K562 (cell line): ENCODE measurements around the gene LGALS8. TPM values are rescaled to one million over a fixed set of nuclear protein-coding genes. Genes with fewer than 3 reads are reported as not detected.

Experiments used
- ATAC-seq: fragments of 200-7000 bp; cut with Tn5 transposase; 3 replicates; pipeline ENCODE4 v1.9.1; 2020; ENCODE audit warnings: moderate library complexity
- BruUV-seq: library from RNA; stranded (reverse); fragments of 400-500 nt; replicated peaks from 2 replicates; lab custom pipeline; 2021; lab: Mats Ljungman, UMichigan
- CTCF ChIA-PET: fragments of 300-600 bp; formaldehyde crosslinking; extraction: SDS; loops from one replicate; lab custom pipeline; 2021; ENCODE audit warnings: low intra/inter-chr PET ratio; lab: Yijun Ruan, JAX
- POLR2A ChIA-PET: fragments of 300-600, 350-650 bp; sonication (Branson Sonifier 250); formaldehyde crosslinking; extraction: SDS; loops from one replicate; lab custom pipeline; 2021; ENCODE audit warnings: antibody characterized with exemption, inconsistent platforms; lab: Yijun Ruan, JAX
- DNase-seq, 4 experiments: peaks; one replicate each; pipeline versions ENCODE4 v3.0.0 to v3.0.0-alpha.2; 2011 to 2018; ENCODE audit warnings: low spot score in 3 of 4, mixed read lengths in 3 of 4; ENCODE audit errors: extremely low read depth in 1 of 4
- FAIRE-seq: peaks from 2 replicates; lab custom pipeline; 2011; peaks lifted over from hg19 to GRCh38; lab: Jason Lieb, UNC
- H2AFZ ChIP-seq: 2 replicates; pipeline ENCODE4 v1.6.0; 2011; ENCODE audit warnings: low read depth, low read length, control low read depth, inconsistent platforms
- H3K27ac ChIP-seq: fragments of 200-600 bp; 3 replicates; pipeline ENCODE4 v1.8.0; 2011; ENCODE audit warnings: low read depth, mild to moderate bottlenecking, control low read depth, inconsistent platforms, low read length, moderate library complexity, mixed read lengths; ENCODE audit errors: extremely low read depth
- H3K27me3 ChIP-seq, 2 experiments: fragments of 300-600 bp in 1 of 2; 2 replicates in 1 of 2; 3 replicates in 1 of 2; pipeline versions ENCODE4 v1.6.0 to v1.8.0; 2011; ENCODE audit warnings: inconsistent platforms in 2 of 2, low read length in 2 of 2, mild to moderate bottlenecking in 1 of 2, mixed read lengths in 1 of 2, moderate library complexity in 1 of 2; ENCODE audit not compliant: control insufficient read depth in 2 of 2, insufficient read depth in 2 of 2
- H3K36me3 ChIP-seq: fragments of 300-600 bp; 3 replicates; pipeline ENCODE4 v1.8.0; 2011; ENCODE audit warnings: mild to moderate bottlenecking, low read length, inconsistent platforms; ENCODE audit not compliant: control insufficient read depth, insufficient read depth
- H3K4me1 ChIP-seq, 2 experiments: fragments of 200-600 bp in 1 of 2; replicated peaks in 1 of 2; 2 replicates in 1 of 2; 3 replicates in 1 of 2; pipeline versions ENCODE4 v1.5.1 to v1.8.0; 2011; ENCODE audit warnings: inconsistent platforms in 2 of 2, low read length in 2 of 2, mild to moderate bottlenecking in 1 of 2, mixed read lengths in 1 of 2, moderate library complexity in 1 of 2; ENCODE audit not compliant: control insufficient read depth in 2 of 2, insufficient read depth in 2 of 2
- H3K4me2 ChIP-seq: 2 replicates; pipeline ENCODE4 v1.6.1; 2011; ENCODE audit warnings: low read length, control low read depth, inconsistent platforms, mixed read lengths; ENCODE audit not compliant: insufficient read depth
- H3K4me3 ChIP-seq: fragments of 200-600 bp; sonication (generic), shearing (Covaris generic); 2 replicates; pipeline ENCODE4 v1.5.1; 2016; ENCODE audit warnings: control low read depth, inconsistent platforms
- H3K79me2 ChIP-seq: fragments of 200-600 bp; 3 replicates; pipeline ENCODE4 v1.8.0; 2011; ENCODE audit warnings: low read length, inconsistent platforms; ENCODE audit not compliant: control insufficient read depth, insufficient read depth
- H3K9ac ChIP-seq, 2 experiments: 2 replicates each; pipeline versions ENCODE4 v1.6.0 to v1.6.1; 2011; ENCODE audit warnings: low read depth in 2 of 2, low read length in 2 of 2, control low read depth in 1 of 2, inconsistent platforms in 1 of 2, mild to moderate bottlenecking in 1 of 2, mixed read lengths in 1 of 2; ENCODE audit not compliant: insufficient read depth in 1 of 2
- H3K9me1 ChIP-seq: one replicate; pipeline ENCODE4 v1.6.0; 2011; ENCODE audit warnings: inconsistent platforms, mild to moderate bottlenecking, low read length, moderate library complexity; ENCODE audit not compliant: control insufficient read depth, insufficient read depth
- H3K9me3 ChIP-seq: replicated peaks from 2 replicates; pipeline ENCODE4 v1.5.1; 2011; ENCODE audit warnings: low read depth, low read length, inconsistent platforms; ENCODE audit not compliant: control insufficient read depth, insufficient read depth
- H4K20me1 ChIP-seq: replicated peaks from 2 replicates; pipeline ENCODE4 v1.6.1; 2011; ENCODE audit warnings: low read length, inconsistent platforms, mixed read lengths; ENCODE audit not compliant: control insufficient read depth, insufficient read depth
- BACH1 ChIP-seq: fragments of 200-800 bp; sonication (Bioruptor generic); IDR thresholded peaks from 2 replicates; pipeline ENCODE4 v1.6.1; 2016; ENCODE audit warnings: missing genetic modification characterization, missing compliant biosample characterization
- CC2D1A ChIP-seq: fragments of 450-650 bp; IDR thresholded peaks from 2 replicates; pipeline ENCODE4 v1.6.1; 2017; ENCODE audit warnings: mild to moderate bottlenecking
- CHD1 ChIP-seq: fragments of 200-600 bp; sonication (generic); IDR thresholded peaks from one replicate; pipeline ENCODE4 v1.6.1; 2012; ENCODE audit warnings: mild to moderate bottlenecking, moderate library complexity, low read length, inconsistent platforms
- DEAF1 ChIP-seq: fragments of 450-650 bp; formaldehyde crosslinking; IDR thresholded peaks from 2 replicates; pipeline ENCODE4 v1.4.0; 2020; ENCODE audit warnings: mild to moderate bottlenecking, moderate library complexity
- E2F3 ChIP-seq: fragments of 250-450 bp; sonication (Bioruptor Pico); IDR thresholded peaks from 2 replicates; pipeline ENCODE4 v1.4.0; 2020; ENCODE audit warnings: mild to moderate bottlenecking
- ELF2 ChIP-seq: fragments of 250-450 bp; sonication (Bioruptor Pico); IDR thresholded peaks from 2 replicates; pipeline ENCODE4 v1.5.0; 2021; ENCODE audit warnings: mild to moderate bottlenecking
- HMG20B ChIP-seq: fragments of 250-450 bp; sonication (Bioruptor Pico); IDR thresholded peaks from 2 replicates; pipeline ENCODE4 v1.5.0; 2021; ENCODE audit warnings: mild to moderate bottlenecking
- MYC ChIP-seq, 2 experiments: fragments of 250-450 bp in 1 of 2; sonication (Bioruptor Pico) in 1 of 2; IDR thresholded peaks; 2 replicates each; pipeline versions ENCODE4 v1.5.1 to v1.6.1; 2012 to 2021; ENCODE audit warnings: low read depth in 2 of 2, borderline replicate concordance in 1 of 2, improper control_type of control experiment in 1 of 2, low read length in 1 of 2, mild to moderate bottlenecking in 1 of 2, moderate library complexity in 1 of 2
- NFXL1 ChIP-seq: fragments of 450-650 bp; formaldehyde crosslinking; IDR thresholded peaks from 2 replicates; pipeline ENCODE4 v1.4.0; 2021; ENCODE audit warnings: mild to moderate bottlenecking
- PATZ1 ChIP-seq: fragments of 250-450 bp; sonication (Bioruptor Pico); IDR thresholded peaks from 2 replicates; pipeline ENCODE4 v1.5.0; 2020; ENCODE audit warnings: mild to moderate bottlenecking, borderline replicate concordance
- RNF219 ChIP-seq: fragments of 250-450 bp; sonication (Bioruptor Pico); IDR thresholded peaks from 2 replicates; pipeline ENCODE4 v1.5.0; 2022; ENCODE audit warnings: mild to moderate bottlenecking
- TAF15 ChIP-seq: fragments of 200-400 bp; formaldehyde crosslinking; IDR thresholded peaks from 2 replicates; pipeline ENCODE4 v1.6.1; 2017; ENCODE audit warnings: mild to moderate bottlenecking, low read depth, low read length, moderate library complexity
- ZNF740 ChIP-seq, 3 experiments: fragments of 200-800 bp in 1 of 3; sonication (Bioruptor generic) in 1 of 3; sonication (generic) in 1 of 3; formaldehyde crosslinking in 1 of 3; IDR thresholded peaks; 2 replicates each; pipeline versions ENCODE4 v1.6.1 to v1.8.0; 2016 to 2022; ENCODE audit warnings: mild to moderate bottlenecking in 2 of 3, missing compliant biosample characterization in 2 of 3, missing genetic modification characterization in 2 of 3, missing genetic modification reagents in 1 of 3
- ZNF79 ChIP-seq: fragments of 250-450 bp; sonication (Bioruptor Pico); IDR thresholded peaks from 2 replicates; pipeline ENCODE4 v1.4.0; 2020; ENCODE audit warnings: low read depth, mild to moderate bottlenecking, moderate library complexity
- WGBS: fragments of 100-300 bp; shearing (Covaris generic); methylation state at CpG from one replicate; pipeline ENCODE4 v1.1.6; 2016; ENCODE audit warnings: low coverage, mixed read lengths; ENCODE audit not compliant: insufficient coverage; ENCODE audit errors: missing lambda C conversion rate; 5-methylcytosine and 5-hydroxymethylcytosine counted together
- in situ Hi-C: fragments of 300-500 bp; cut with MboI; formaldehyde crosslinking; loops from 4 replicates; pipeline ENCODE4 v1.15.0; 2018; ENCODE audit warnings: inconsistent platforms, mixed read lengths
- intact Hi-C: fragments of 100-400 bp; cut with micrococcal nuclease; formaldehyde crosslinking; loops from 2 replicates; pipeline ENCODE4 v1.14.2; 2022
- polyA plus RNA-seq, 8 experiments: library from polyadenylated mRNA; depleted of rRNA in 4 of 8; stranded (reverse) in 5 of 8; unstranded in 3 of 8; fragments of >200 nt; fragmentation: Nextera tagmentation in 2 of 8; fragmentation: Illumina TruSeq in 1 of 8; extraction: Ambion mirVana in 2 of 8; extraction: Trizol in 1 of 8; gene quantifications; 2 replicates each; pipeline versions ENCODE4 v1.2.1 to v1.2.3, GENCODE V29; 2011 to 2014; ENCODE audit warnings: inconsistent platforms in 1 of 8, missing spikeins in 1 of 8
- total RNA-seq, 7 experiments: library from RNA; depleted of rRNA in 6 of 7; stranded (reverse); fragments of >200 nt in 6 of 7; fragmentation: Illumina TruSeq in 2 of 7; extraction: Trizol in 2 of 7; gene quantifications; 2 replicates each; pipeline versions ENCODE4 v1.2.1 to v1.2.3, GENCODE V29; 2011 to 2021; ENCODE audit warnings: low replicate concordance in 1 of 7

The LGALS8 gene
- total and polyA plus RNA-seq, 9 of the 15 experiments (the other 6 are each of a cell fraction or from before 2014, with no cell fraction given): 57.4 to 87.7 (median 70.3) TPM

- no peak for FAIRE-seq
- WGBS: 71% methylated on average over 6 of the region's 6 CpGs
- no peaks in the 10 kb centered on the region for H3K9me1 ChIP-seq
- H3K27me3 ChIP-seq: no peaks in the 10 kb centered on the region
- H3K36me3 ChIP-seq: peaks cover 98% of the 10 kb centered on the region
- intact Hi-C loops: no loop called here
- no peak overlapping the region for H3K4me3 ChIP-seq
- in situ Hi-C loops: no loop called here
- no peaks in the 10 kb centered on the region for H4K20me1 ChIP-seq
- DNase-seq: no peak
- H3K9me3 ChIP-seq: no peaks in the 10 kb centered on the region
- H2AFZ ChIP-seq: no peak overlapping the region
- no peak for ATAC-seq
- H3K4me1 ChIP-seq: peaks cover 0 to 5% of the 10 kb centered on the region in 2 experiments; a peak in 3 of 5 replicates
- no TSS peak for BruUV-seq
- no peak overlapping the region for H3K9ac ChIP-seq
- H3K27ac ChIP-seq: no peak overlapping the region
- POLR2A ChIA-PET: interaction anchor here (0.7 to 1.6 kb wide), 4 partner anchors 15 to 665 kb away, joined by 3 to 11 read pairs (median 3); no protein-coding TSS in a partner anchor
- H3K4me2 ChIP-seq: no peak overlapping the region
- CTCF ChIA-PET: no interaction called here
- no peaks in the 10 kb centered on the region for H3K79me2 ChIP-seq
- TF ChIP-seq RNF219 (CRISPR knock-in tag) (0 out of 2 replicates have a peak, but pooled peaks have one; percentile 11), ZNF740 (CRISPR knock-in tag; IDR thresholded peaks at IDR 0.05) (no peak), ZNF740 (tag; IDR thresholded peaks at IDR 0.05) (0 out of 4 replicates have a peak, but pooled peaks of 1 of the 2 experiments have one; percentile 49), BACH1 (tag) (no peak), TAF15 (no peak), CC2D1A (no peak), HMG20B (CRISPR knock-in tag) (no peak), ZNF79 (CRISPR knock-in tag) (0 out of 2 replicates have a peak, but pooled peaks have one; percentile 7), DEAF1 (CRISPR knock-in tag) (0 out of 2 replicates have a peak, but pooled peaks have one; percentile 10), MYC (IDR thresholded peaks at IDR 0.05; ENCODE audit: low read depth, low read length) (no peak), MYC (CRISPR knock-in tag; IDR thresholded peaks at IDR 0.05; ENCODE audit: borderline replicate concordance, low read depth) (peak; percentile 61; the same call in 1 of the 2 replicates), E2F3 (0 out of 2 replicates have a peak, but pooled peaks have one; percentile 31), NFXL1 (CRISPR knock-in tag) (peak; percentile 6; the same call in 1 of the 2 replicates), PATZ1 (CRISPR knock-in tag) (peak; percentile 51; the same call in 1 of the 2 replicates), ELF2 (CRISPR knock-in tag) (peak; percentile 59; the same call in 1 of the 2 replicates), CHD1 (no peak)
Measured at GRCh38 chr1:236552096-236552495, 28.3 kb downstream of the LGALS8 start.
